RPMI8226 (cell line): ENCODE measurements around the gene KIF26B.

ENCODE experiments used
- DNase-seq: peaks from one replicate; pipeline ENCODE4 v3.0.0-alpha.2; 2015

Gene KIF26B

GRCh38 chr1:245609354-245610150, 454.8 kb downstream of the KIF26B start:
- DNase-seq, result no peak

GRCh38 chr1:245611251-245611650, 456.5 kb downstream of the KIF26B start:
- no peak for DNase-seq

GRCh38 chr1:245614476-245614875, 459.7 kb downstream of the KIF26B start:
- no peak for DNase-seq

GRCh38 chr1:245615001-245615400, 460.2 kb downstream of the KIF26B start:
- DNase-seq, result no peak

GRCh38 chr1:245621589-245621988, 466.8 kb downstream of the KIF26B start:
- no peak for DNase-seq

- no peak for DNase-seq
These were observed 467.7 kb downstream of the KIF26B start for GRCh38 chr1:245622332-245623014.

- DNase-seq, result no peak
These were observed 486.6 kb downstream of the KIF26B start for GRCh38 chr1:245641384-245641783.

- DNase-seq, result peak; percentile 48
These were observed 490.6 kb downstream of the KIF26B start for GRCh38 chr1:245645406-245645805.

GRCh38 chr1:245645894-245646293, 491.1 kb downstream of the KIF26B start:
- DNase-seq, result peak; percentile 17

- DNase-seq, result no peak
These were observed 494.2 kb downstream of the KIF26B start for GRCh38 chr1:245648749-245649522.

GRCh38 chr1:245649666-245650065, 494.9 kb downstream of the KIF26B start:
- DNase-seq, result no peak

- DNase-seq, result no peak
These were observed 495.7 kb downstream of the KIF26B start for GRCh38 chr1:245650441-245650960.

- no peak for DNase-seq
These were observed 496.3 kb downstream of the KIF26B start for GRCh38 chr1:245651093-245651492.

- no peak for DNase-seq
These were observed 497.3 kb downstream of the KIF26B start for GRCh38 chr1:245652116-245652515.

GRCh38 chr1:245652660-245653427, 498.1 kb downstream of the KIF26B start:
- DNase-seq, result no peak

GRCh38 chr1:245654460-245655050, 499.8 kb downstream of the KIF26B start:
- DNase-seq, result no peak

- no peak for DNase-seq
These were observed 501.5 kb downstream of the KIF26B start for GRCh38 chr1:245656189-245656717.

GRCh38 chr1:245657371-245657770, 502.6 kb downstream of the KIF26B start:
- no peak for DNase-seq

GRCh38 chr1:245663373-245663772, 508.6 kb downstream of the KIF26B start:
- no peak for DNase-seq

- DNase-seq, result no peak
These were observed 509.1 kb downstream of the KIF26B start for GRCh38 chr1:245663841-245664240.

GRCh38 chr1:245666412-245666811, 511.6 kb downstream of the KIF26B start:
- DNase-seq, result no peak

GRCh38 chr1:245671349-245671748, 516.6 kb downstream of the KIF26B start:
- DNase-seq, result no peak
